WERI-Rb-1 (cell line): ENCODE results near the gene RAB20.

Experiments
- DNase-seq: peaks from one replicate; pipeline ENCODE4 v3.0.0-alpha.2; 2020
- H3K27ac ChIP-seq: fragments of 250-450 bp; sonication (Bioruptor Pico); 2 replicates; pipeline ENCODE4 v1.5.1; 2020; ENCODE audit warnings: mild to moderate bottlenecking, moderate library complexity
- H3K27me3 ChIP-seq: fragments of 250-450 bp; sonication (Bioruptor Pico); 2 replicates; pipeline ENCODE4 v1.5.1; 2021; ENCODE audit warnings: mild to moderate bottlenecking, low read depth, moderate library complexity; ENCODE audit not compliant: insufficient read depth, severe bottlenecking
- H3K36me3 ChIP-seq: fragments of 250-450 bp; sonication (Bioruptor Pico); 2 replicates; pipeline ENCODE4 v1.5.1; 2020; ENCODE audit warnings: mild to moderate bottlenecking, moderate library complexity
- H3K4me3 ChIP-seq: 2 replicates; pipeline ENCODE4 v1.5.1; 2011; ENCODE audit warnings: low read depth, mild to moderate bottlenecking, control low read depth, low read length
- H3K9me3 ChIP-seq: fragments of 250-450 bp; sonication (Bioruptor Pico); 2 replicates; pipeline ENCODE4 v1.5.1; 2021; ENCODE audit warnings: mild to moderate bottlenecking, moderate library complexity; ENCODE audit not compliant: severe bottlenecking
- CTCF ChIP-seq: IDR thresholded peaks from 2 replicates; pipeline ENCODE4 v1.5.1; 2011; ENCODE audit warnings: low read depth, mild to moderate bottlenecking, control low read depth, inconsistent platforms, low read length

RAB20 gene

GRCh38 chr13:110555601-110556223 lies 5.8 kb downstream of the RAB20 start:
- Histone ChIP-seq H3K9me3 (peaks cover 6% of the 10 kb centered on the region), H3K4me3 (no peak overlapping the region), H3K27ac (no peak overlapping the region), H3K36me3 (no peaks in the 10 kb centered on the region), H3K27me3 (peaks cover 15% of the 10 kb centered on the region)
- TF ChIP-seq CTCF: no peak
- DNase-seq: no peak

- TF ChIP-seq CTCF: no peak
- H3K27ac ChIP-seq: no peak overlapping the region
- no peaks in the 10 kb centered on the region for H3K36me3 ChIP-seq
- peaks cover 7% of the 10 kb centered on the region for H3K27me3 ChIP-seq
- no peak for DNase-seq
- H3K4me3 ChIP-seq: no peak overlapping the region
- peaks cover 6% of the 10 kb centered on the region for H3K9me3 ChIP-seq
Observed at GRCh38 chr13:110554946-110555345, 6.6 kb downstream of the RAB20 start.

GRCh38 chr13:110554227-110554836 lies 7.2 kb downstream of the RAB20 start:
- TF ChIP-seq CTCF: no peak
- Histone ChIP-seq H3K36me3 (no peaks in the 10 kb centered on the region), H3K4me3 (no peak overlapping the region), H3K27me3 (peaks cover under 1% of the 10 kb centered on the region), H3K27ac (no peak overlapping the region), H3K9me3 (peaks cover 6% of the 10 kb centered on the region)
- DNase-seq: no peak

GRCh38 chr13:110553417-110553816 lies 8.1 kb downstream of the RAB20 start:
- H3K27ac ChIP-seq: no peak overlapping the region
- H3K27me3 ChIP-seq: no peaks in the 10 kb centered on the region
- no peak overlapping the region for H3K4me3 ChIP-seq
- no peak for TF ChIP-seq CTCF
- no peak for DNase-seq
- H3K36me3 ChIP-seq: no peaks in the 10 kb centered on the region
- H3K9me3 ChIP-seq: peaks cover 6% of the 10 kb centered on the region

- H3K27me3 ChIP-seq: no peaks in the 10 kb centered on the region
- no peak for TF ChIP-seq CTCF
- H3K9me3 ChIP-seq: peaks cover 6% of the 10 kb centered on the region
- no peaks in the 10 kb centered on the region for H3K36me3 ChIP-seq
- DNase-seq: no peak
- H3K4me3 ChIP-seq: no peak overlapping the region
- H3K27ac ChIP-seq: no peak overlapping the region
Observed at GRCh38 chr13:110552767-110553166, 8.8 kb downstream of the RAB20 start.

- H3K36me3 ChIP-seq: no peaks in the 10 kb centered on the region
- H3K4me3 ChIP-seq: no peak overlapping the region
- TF ChIP-seq CTCF: no peak
- no peak overlapping the region for H3K27ac ChIP-seq
- H3K9me3 ChIP-seq: no peaks in the 10 kb centered on the region
- H3K27me3 ChIP-seq: no peaks in the 10 kb centered on the region
- DNase-seq: no peak
Observed at GRCh38 chr13:110551284-110551683, 10.2 kb downstream of the RAB20 start.
